NCI-H510A (cell line): ENCODE data around the gene MBD4.
"Not testable (repeated sequence)": the region's sequence is repeated elsewhere in the genome, so short reads cannot be mapped to it uniquely, and the experiment has no call there.

ENCODE experiments used
- DNase-seq: peaks from one replicate; lab custom pipeline; 2025; lab: John Stamatoyannopoulos, UW

The MBD4 gene

GRCh38 chr3:129439817-129440617 is at the start of gene MBD4, which contains the start of gene IFT122:
MBD4 (minus strand) TSS chr3:129439948; CDS start chr3:129439833, 115 bp downstream.
IFT122 (plus strand) TSS chr3:129440224; CDS start chr3:129440331, 107 bp downstream.
- peak; percentile 95 for DNase-seq

- not testable (repeated sequence) for DNase-seq
Observed at GRCh38 chr3:129489258-129489657, 49.5 kb upstream of the MBD4 start.

GRCh38 chr3:129487868-129488335 is 48.2 kb upstream of the MBD4 start:
- not testable (repeated sequence) for DNase-seq

- no peak for DNase-seq
Observed at GRCh38 chr3:129487183-129487867, 47.6 kb upstream of the MBD4 start.

- no peak for DNase-seq
Observed at GRCh38 chr3:129486664-129487035, 46.9 kb upstream of the MBD4 start.

GRCh38 chr3:129485721-129486663 is 46.2 kb upstream of the MBD4 start:
- DNase-seq = no peak

- not testable (repeated sequence) for DNase-seq
Observed at GRCh38 chr3:129485146-129485545, 45.4 kb upstream of the MBD4 start.

- no peak for DNase-seq
Observed at GRCh38 chr3:129483870-129484269, 44.1 kb upstream of the MBD4 start.

- DNase-seq = no peak
Observed at GRCh38 chr3:129482721-129483120, 43.0 kb upstream of the MBD4 start.

GRCh38 chr3:129481766-129482332 is 42.1 kb upstream of the MBD4 start:
- DNase-seq = no peak

GRCh38 chr3:129481225-129481765 is 41.5 kb upstream of the MBD4 start:
- DNase-seq = not testable (repeated sequence)

- DNase-seq = peak; percentile 38
Observed at GRCh38 chr3:129476586-129476985, 36.8 kb upstream of the MBD4 start.

GRCh38 chr3:129475863-129476262 is 36.1 kb upstream of the MBD4 start:
- no peak for DNase-seq

- DNase-seq = no peak
Observed at GRCh38 chr3:129474984-129475804, 35.4 kb upstream of the MBD4 start.

GRCh38 chr3:129473769-129474152 is 34.0 kb upstream of the MBD4 start:
- DNase-seq = no peak

- DNase-seq = no peak
Observed at GRCh38 chr3:129473067-129473768, 33.5 kb upstream of the MBD4 start.

- no peak for DNase-seq
Observed at GRCh38 chr3:129470861-129471260, 31.1 kb upstream of the MBD4 start.

GRCh38 chr3:129469026-129469425 is 29.3 kb upstream of the MBD4 start:
- DNase-seq = no peak

GRCh38 chr3:129467932-129468331 is 28.2 kb upstream of the MBD4 start:
- no peak for DNase-seq

- DNase-seq = no peak
Observed at GRCh38 chr3:129463716-129464115, 24.0 kb upstream of the MBD4 start.
